GM12878 (cell line): ENCODE results near the gene MID2. TPM values are rescaled to one million over a fixed set of nuclear protein-coding genes. Genes with fewer than 3 reads are reported as not detected.

Source experiments
- ATAC-seq: fragments of 200-7000 bp; cut with Tn5 transposase; 3 replicates; pipeline ENCODE4 v1.9.1; 2020; ENCODE audit warnings: mild to moderate bottlenecking, moderate library complexity
- BruUV-seq: library from RNA; stranded (reverse); fragments of 400-500 nt; replicated peaks from 2 replicates; lab custom pipeline; 2021; lab: Mats Ljungman, UMichigan
- CTCF ChIA-PET: fragments of 300-600 bp; sonication (Branson Sonifier 250); formaldehyde crosslinking; extraction: SDS; loops from one replicate; lab custom pipeline; 2021; ENCODE audit warnings: inconsistent platforms; lab: Yijun Ruan, JAX
- POLR2A ChIA-PET: fragments of 350-600 bp; formaldehyde crosslinking; extraction: SDS; loops from one replicate; lab custom pipeline; 2021; ENCODE audit warnings: inconsistent platforms; lab: Charles Lee
- RAD21 ChIA-PET: fragments of 300-600 bp; sonication (Branson Sonifier 250); formaldehyde crosslinking; loops from one replicate; lab custom pipeline; 2023; ENCODE audit warnings: antibody characterized with exemption; ENCODE audit not compliant: unreplicated experiment; lab: Charles Lee
- SMC1A ChIA-PET: fragments of 300-600 bp; sonication (Branson Sonifier 250); formaldehyde crosslinking; loops from one replicate; lab custom pipeline; 2023; ENCODE audit not compliant: unreplicated experiment, uncharacterized antibody; lab: Charles Lee
- DNase-seq: peaks from one replicate; pipeline ENCODE4 v3.0.0-alpha.2; 2011; ENCODE audit warnings: low read depth, low spot score
- FAIRE-seq: peaks from 3 replicates; lab custom pipeline; 2011; peaks lifted over from hg19 to GRCh38; lab: Jason Lieb, UNC
- H2AFZ ChIP-seq: 2 replicates; pipeline ENCODE4 v1.6.0; 2011; ENCODE audit warnings: low read depth, low read length, control low read depth; ENCODE audit not compliant: control insufficient read depth
- H3K27ac ChIP-seq: 2 replicates; pipeline ENCODE4 v1.5.1; 2011; ENCODE audit warnings: control low read depth; ENCODE audit not compliant: control insufficient read depth, insufficient read depth
- H3K27me3 ChIP-seq, 2 experiments: replicated peaks in 1 of 2; 2 replicates each; pipeline versions ENCODE4 v1.6.0 to v1.6.1; 2011; ENCODE audit warnings: low read length in 1 of 2; ENCODE audit not compliant: control insufficient read depth in 2 of 2, insufficient read depth in 2 of 2
- H3K36me3 ChIP-seq, 2 experiments: 2 replicates each; pipeline ENCODE4 v1.5.1; 2011; ENCODE audit warnings: low read length in 1 of 2; ENCODE audit not compliant: control insufficient read depth in 2 of 2, insufficient read depth in 2 of 2
- H3K4me1 ChIP-seq: 2 replicates; pipeline ENCODE4 v1.6.1; 2011; ENCODE audit warnings: mild to moderate bottlenecking, low read length, moderate library complexity, mixed read lengths; ENCODE audit not compliant: control insufficient read depth, insufficient read depth
- H3K4me2 ChIP-seq: 2 replicates; pipeline ENCODE4 v1.6.0; 2011; ENCODE audit warnings: control low read depth; ENCODE audit not compliant: control insufficient read depth, insufficient read depth
- H3K4me3 ChIP-seq: fragments of 200-600 bp; sonication (generic); 2 replicates; pipeline ENCODE4 v1.5.1; 2016
- H3K79me2 ChIP-seq: 2 replicates; pipeline ENCODE4 v1.6.0; 2011; ENCODE audit warnings: low read length; ENCODE audit not compliant: control insufficient read depth, insufficient read depth
- H3K9ac ChIP-seq: 2 replicates; pipeline ENCODE4 v1.8.0; 2011; ENCODE audit warnings: low read length, control low read depth, mixed read lengths; ENCODE audit not compliant: control insufficient read depth, insufficient read depth
- H3K9me3 ChIP-seq: replicated peaks from 3 replicates; pipeline ENCODE4 v1.5.1; 2011; ENCODE audit warnings: mild to moderate bottlenecking, low read length; ENCODE audit not compliant: control insufficient read depth, insufficient read depth
- H4K20me1 ChIP-seq: 2 replicates; pipeline ENCODE4 v1.6.0; 2011; ENCODE audit not compliant: control insufficient read depth, insufficient read depth
- DPF2 ChIP-seq: fragments of 450-650 bp; IDR thresholded peaks from 2 replicates; pipeline ENCODE4 v1.6.1; 2017; ENCODE audit warnings: mild to moderate bottlenecking
- MTA2 ChIP-seq: fragments of 450-650 bp; IDR thresholded peaks from 2 replicates; pipeline ENCODE4 v1.6.1; 2016; ENCODE audit warnings: low read depth, mild to moderate bottlenecking, moderate library complexity
- SMARCA5 ChIP-seq: fragments of 450-650 bp; IDR thresholded peaks from 2 replicates; pipeline ENCODE4 v1.6.1; 2017; ENCODE audit warnings: mild to moderate bottlenecking
- WGBS: methylation state at CpG from one replicate; pipeline ENCODE4 v1.1.6; 2016; ENCODE audit warnings: low lambda C conversion rate; ENCODE audit not compliant: insufficient replicate concordance, insufficient coverage; ENCODE audit errors: missing lambda C conversion rate; 5-methylcytosine and 5-hydroxymethylcytosine counted together
- in situ Hi-C: fragments of 300-500 bp; cut with MboI; formaldehyde crosslinking; loops from 9 replicates; pipeline ENCODE4 v1.14.3; 2018; ENCODE audit warnings: mixed read lengths
- intact Hi-C: fragments of 100-400 bp; cut with micrococcal nuclease; formaldehyde crosslinking; loops from one replicate; pipeline ENCODE4 v1.14.2; 2022; ENCODE audit not compliant: unreplicated experiment
- polyA plus RNA-seq, 11 experiments: library from polyadenylated mRNA; depleted of rRNA in 4 of 11; unstranded in 6 of 11; stranded (reverse) in 5 of 11; fragments of >200 nt; fragmentation: Nextera tagmentation in 4 of 11; fragmentation: Illumina TruSeq in 1 of 11; extraction: Ambion mirVana in 4 of 11; extraction: Trizol in 1 of 11; gene quantifications; 1 replicate in 1 of 11; 2 replicates in 10 of 11; pipeline versions ENCODE4 v1.2.1 to v1.2.3, GENCODE V29; 2011 to 2016; ENCODE audit warnings: inconsistent platforms in 2 of 11, missing spikeins in 2 of 11, low read depth in 1 of 11
- total RNA-seq, 4 experiments: library from RNA; depleted of rRNA in 3 of 4; stranded (reverse); fragments of >200 nt in 3 of 4; fragmentation: Illumina TruSeq in 1 of 4; extraction: Trizol in 1 of 4; gene quantifications; 2 replicates each; pipeline versions ENCODE4 v1.2.1 to v1.2.3, GENCODE V29; 2013 to 2021
- TF ChIP-seq, protein P1 (sequence below): fragments of 450-650 bp; IDR thresholded peaks from 2 replicates; pipeline ENCODE4 v1.6.1; 2017; ENCODE audit warnings: mild to moderate bottlenecking, moderate library complexity
- TF ChIP-seq, protein P2 (sequence below): fragments of 450-650 bp; IDR thresholded peaks from 2 replicates; pipeline ENCODE4 v1.6.1; 2017; ENCODE audit warnings: borderline replicate concordance
- TF ChIP-seq, protein P3 (sequence below): fragments of 450-650 bp; conservative IDR thresholded peaks from 2 replicates; pipeline ENCODE4 v1.6.1; 2017; ENCODE audit warnings: mild to moderate bottlenecking, moderate library complexity

The MID2 gene
- total and polyA plus RNA-seq, 10 of the 15 experiments (the other 5 are each of a cell fraction or from before 2014, with no cell fraction given): 0.04 to 0.21 TPM; not detected in 8

DNA sequence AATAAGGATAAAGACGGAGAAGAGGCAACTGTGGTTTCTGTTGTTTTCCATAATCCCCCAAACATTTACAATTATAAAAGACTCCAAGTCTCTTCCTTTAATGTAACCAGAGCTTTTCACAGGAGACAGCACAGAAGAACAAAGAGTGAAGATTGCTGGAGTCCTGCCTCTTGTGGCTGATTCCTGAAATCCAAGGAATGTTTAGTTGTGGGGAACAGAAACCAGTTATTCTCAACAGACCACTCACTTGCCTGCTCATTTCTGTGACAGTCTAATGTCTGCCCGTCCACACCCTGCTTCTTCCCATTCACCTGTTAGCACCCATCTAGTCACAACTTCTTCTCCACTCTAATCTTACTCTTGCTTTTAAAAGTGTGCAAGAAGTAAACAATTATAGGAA is 144.4 kb downstream of the MID2 start:
- no peak for DNase-seq
- intact Hi-C loops (no loop called here), in situ Hi-C loops (no loop called here)
- ChIA-PET CTCF (no interaction called here), SMC1A (no interaction called here), RAD21 (no interaction called here)
- Histone ChIP-seq H2AFZ (no peak overlapping the region), H4K20me1 (no peaks in the 10 kb centered on the region), H3K9ac (no peak overlapping the region), H3K27me3 (no peaks in the 10 kb centered on the region), H3K4me1 (no peaks in the 10 kb centered on the region), H3K36me3 (no peaks in the 10 kb centered on the region), H3K9me3 (no peaks in the 10 kb centered on the region), H3K27ac (no peak overlapping the region)
- WGBS: 10% methylated on average over 2 of the region's 2 CpGs
- TF ChIP-seq SMARCA5: no peak
- no peak for TF ChIP-seq MTA2
- TF ChIP-seq, protein P1, sequence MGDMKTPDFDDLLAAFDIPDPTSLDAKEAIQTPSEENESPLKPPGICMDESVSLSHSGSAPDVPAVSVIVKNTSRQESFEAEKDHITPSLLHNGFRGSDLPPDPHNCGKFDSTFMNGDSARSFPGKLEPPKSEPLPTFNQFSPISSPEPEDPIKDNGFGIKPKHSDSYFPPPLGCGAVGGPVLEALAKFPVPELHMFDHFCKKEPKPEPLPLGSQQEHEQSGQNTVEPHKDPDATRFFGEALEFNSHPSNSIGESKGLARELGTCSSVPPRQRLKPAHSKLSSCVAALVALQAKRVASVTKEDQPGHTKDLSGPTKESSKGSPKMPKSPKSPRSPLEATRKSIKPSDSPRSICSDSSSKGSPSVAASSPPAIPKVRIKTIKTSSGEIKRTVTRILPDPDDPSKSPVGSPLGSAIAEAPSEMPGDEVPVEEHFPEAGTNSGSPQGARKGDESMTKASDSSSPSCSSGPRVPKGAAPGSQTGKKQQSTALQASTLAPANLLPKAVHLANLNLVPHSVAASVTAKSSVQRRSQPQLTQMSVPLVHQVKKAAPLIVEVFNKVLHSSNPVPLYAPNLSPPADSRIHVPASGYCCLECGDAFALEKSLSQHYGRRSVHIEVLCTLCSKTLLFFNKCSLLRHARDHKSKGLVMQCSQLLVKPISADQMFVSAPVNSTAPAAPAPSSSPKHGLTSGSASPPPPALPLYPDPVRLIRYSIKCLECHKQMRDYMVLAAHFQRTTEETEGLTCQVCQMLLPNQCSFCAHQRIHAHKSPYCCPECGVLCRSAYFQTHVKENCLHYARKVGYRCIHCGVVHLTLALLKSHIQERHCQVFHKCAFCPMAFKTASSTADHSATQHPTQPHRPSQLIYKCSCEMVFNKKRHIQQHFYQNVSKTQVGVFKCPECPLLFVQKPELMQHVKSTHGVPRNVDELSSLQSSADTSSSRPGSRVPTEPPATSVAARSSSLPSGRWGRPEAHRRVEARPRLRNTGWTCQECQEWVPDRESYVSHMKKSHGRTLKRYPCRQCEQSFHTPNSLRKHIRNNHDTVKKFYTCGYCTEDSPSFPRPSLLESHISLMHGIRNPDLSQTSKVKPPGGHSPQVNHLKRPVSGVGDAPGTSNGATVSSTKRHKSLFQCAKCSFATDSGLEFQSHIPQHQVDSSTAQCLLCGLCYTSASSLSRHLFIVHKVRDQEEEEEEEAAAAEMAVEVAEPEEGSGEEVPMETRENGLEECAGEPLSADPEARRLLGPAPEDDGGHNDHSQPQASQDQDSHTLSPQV: no peak
- TF ChIP-seq DPF2: no peak
- TF ChIP-seq, protein P2, sequence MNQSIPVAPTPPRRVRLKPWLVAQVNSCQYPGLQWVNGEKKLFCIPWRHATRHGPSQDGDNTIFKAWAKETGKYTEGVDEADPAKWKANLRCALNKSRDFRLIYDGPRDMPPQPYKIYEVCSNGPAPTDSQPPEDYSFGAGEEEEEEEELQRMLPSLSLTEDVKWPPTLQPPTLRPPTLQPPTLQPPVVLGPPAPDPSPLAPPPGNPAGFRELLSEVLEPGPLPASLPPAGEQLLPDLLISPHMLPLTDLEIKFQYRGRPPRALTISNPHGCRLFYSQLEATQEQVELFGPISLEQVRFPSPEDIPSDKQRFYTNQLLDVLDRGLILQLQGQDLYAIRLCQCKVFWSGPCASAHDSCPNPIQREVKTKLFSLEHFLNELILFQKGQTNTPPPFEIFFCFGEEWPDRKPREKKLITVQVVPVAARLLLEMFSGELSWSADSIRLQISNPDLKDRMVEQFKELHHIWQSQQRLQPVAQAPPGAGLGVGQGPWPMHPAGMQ: no peak
- TF ChIP-seq, protein P3, sequence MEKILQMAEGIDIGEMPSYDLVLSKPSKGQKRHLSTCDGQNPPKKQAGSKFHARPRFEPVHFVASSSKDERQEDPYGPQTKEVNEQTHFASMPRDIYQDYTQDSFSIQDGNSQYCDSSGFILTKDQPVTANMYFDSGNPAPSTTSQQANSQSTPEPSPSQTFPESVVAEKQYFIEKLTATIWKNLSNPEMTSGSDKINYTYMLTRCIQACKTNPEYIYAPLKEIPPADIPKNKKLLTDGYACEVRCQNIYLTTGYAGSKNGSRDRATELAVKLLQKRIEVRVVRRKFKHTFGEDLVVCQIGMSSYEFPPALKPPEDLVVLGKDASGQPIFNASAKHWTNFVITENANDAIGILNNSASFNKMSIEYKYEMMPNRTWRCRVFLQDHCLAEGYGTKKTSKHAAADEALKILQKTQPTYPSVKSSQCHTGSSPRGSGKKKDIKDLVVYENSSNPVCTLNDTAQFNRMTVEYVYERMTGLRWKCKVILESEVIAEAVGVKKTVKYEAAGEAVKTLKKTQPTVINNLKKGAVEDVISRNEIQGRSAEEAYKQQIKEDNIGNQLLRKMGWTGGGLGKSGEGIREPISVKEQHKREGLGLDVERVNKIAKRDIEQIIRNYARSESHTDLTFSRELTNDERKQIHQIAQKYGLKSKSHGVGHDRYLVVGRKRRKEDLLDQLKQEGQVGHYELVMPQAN: no peak
- TF ChIP-seq, all 136 proteins: peak for 0
- POLR2A ChIA-PET: no interaction called here
- FAIRE-seq (no peak), ATAC-seq (no peak)
- no peak overlapping the region for H3K4me3 ChIP-seq
- no peak overlapping the region for H3K4me2 ChIP-seq
- BruUV-seq: no TSS peak
- no peaks in the 10 kb centered on the region for H3K79me2 ChIP-seq
